HEK293 (cell line): ENCODE results near the gene PHLDB1.

Source experiments
- PRDM1 ChIP-seq: fragments of 450-650 bp; formaldehyde crosslinking; IDR thresholded peaks from 2 replicates; pipeline ENCODE4; 2016; ENCODE audit warnings: missing biosample characterization, missing genetic modification characterization
- SP3 ChIP-seq: fragments of 450-650 bp; formaldehyde crosslinking; IDR thresholded peaks from 2 replicates; pipeline ENCODE4 v1.5.1; 2016; ENCODE audit warnings: missing biosample characterization, missing genetic modification characterization
- ZBTB10 ChIP-seq: fragments of 450-650 bp; formaldehyde crosslinking; IDR thresholded peaks from 2 replicates; pipeline ENCODE4 v1.5.1; 2016; ENCODE audit warnings: missing biosample characterization, missing genetic modification characterization
- ZBTB11 ChIP-seq: fragments of 450-650 bp; formaldehyde crosslinking; conservative IDR thresholded peaks from 2 replicates; pipeline ENCODE4 v1.5.1; 2016; ENCODE audit warnings: low read depth, missing biosample characterization, missing genetic modification characterization
- ZBTB26 ChIP-seq: fragments of 450-650 bp; formaldehyde crosslinking; optimal IDR thresholded peaks from 2 replicates; pipeline ENCODE3; 2016; ENCODE audit warnings: missing biosample characterization, mild to moderate bottlenecking, missing genetic modification characterization
- ZFP69B ChIP-seq: fragments of 450-650 bp; formaldehyde crosslinking; IDR thresholded peaks from 2 replicates; pipeline ENCODE4 v1.5.1; 2016; ENCODE audit warnings: missing biosample characterization, missing genetic modification characterization
- ZNF114 ChIP-seq: fragments of 450-650 bp; formaldehyde crosslinking; IDR thresholded peaks from 2 replicates; pipeline ENCODE4 v1.5.0; 2017; ENCODE audit warnings: missing biosample characterization, missing genetic modification characterization
- ZNF157 ChIP-seq: fragments of 450-650 bp; formaldehyde crosslinking; IDR thresholded peaks from 2 replicates; pipeline ENCODE4 v1.5.1; 2016; ENCODE audit warnings: missing biosample characterization, missing genetic modification characterization
- ZNF324 ChIP-seq: fragments of 450-650 bp; formaldehyde crosslinking; IDR thresholded peaks from 2 replicates; pipeline ENCODE4 v1.5.1; 2016; ENCODE audit warnings: missing biosample characterization, missing genetic modification characterization
- ZNF449 ChIP-seq: fragments of 450-650 bp; formaldehyde crosslinking; IDR thresholded peaks from 2 replicates; pipeline ENCODE4 v1.5.1; 2017; ENCODE audit warnings: missing biosample characterization, mild to moderate bottlenecking, missing genetic modification characterization, moderate library complexity
- ZNF48 ChIP-seq: fragments of 450-650 bp; formaldehyde crosslinking; IDR thresholded peaks from 2 replicates; pipeline ENCODE4 v1.5.1; 2016; ENCODE audit warnings: missing biosample characterization, missing genetic modification characterization
- ZNF510 ChIP-seq: fragments of 450-650 bp; formaldehyde crosslinking; IDR thresholded peaks from 2 replicates; pipeline ENCODE4 v1.5.1; 2018; ENCODE audit warnings: mild to moderate bottlenecking, missing genetic modification characterization, missing biosample characterization; ENCODE audit not compliant: insufficient replicate concordance
- ZNF529 ChIP-seq: fragments of 450-650 bp; formaldehyde crosslinking; IDR thresholded peaks from 2 replicates; pipeline ENCODE4 v1.5.1; 2017; ENCODE audit warnings: missing genetic modification characterization, missing biosample characterization; ENCODE audit not compliant: insufficient replicate concordance
- ZNF549 ChIP-seq: fragments of 450-650 bp; IDR thresholded peaks from 2 replicates; pipeline ENCODE4 v1.5.1; 2018; ENCODE audit warnings: missing biosample characterization, missing genetic modification characterization, mild to moderate bottlenecking, inconsistent platforms, moderate library complexity
- ZNF629 ChIP-seq: fragments of 450-650 bp; formaldehyde crosslinking; IDR thresholded peaks from 2 replicates; pipeline ENCODE4 v1.5.1; 2017; ENCODE audit warnings: missing biosample characterization, missing genetic modification characterization
- ZNF654 ChIP-seq: fragments of 450-650 bp; formaldehyde crosslinking; IDR thresholded peaks from 2 replicates; pipeline ENCODE4 v1.5.1; 2016; ENCODE audit warnings: low read depth, missing biosample characterization, missing genetic modification characterization
- ZNF660 ChIP-seq: fragments of 450-650 bp; IDR thresholded peaks from 2 replicates; pipeline ENCODE4 v1.5.1; 2018; ENCODE audit warnings: missing biosample characterization, mild to moderate bottlenecking, missing genetic modification characterization
- ZNF692 ChIP-seq: fragments of 450-650 bp; formaldehyde crosslinking; IDR thresholded peaks from 2 replicates; pipeline ENCODE4 v1.5.1; 2016; ENCODE audit warnings: missing biosample characterization, missing genetic modification characterization
- ZNF704 ChIP-seq: fragments of 450-650 bp; formaldehyde crosslinking; IDR thresholded peaks from 2 replicates; pipeline ENCODE4 v1.5.1; 2016; ENCODE audit warnings: missing biosample characterization, missing genetic modification characterization
- ZNF777 ChIP-seq: fragments of 450-650 bp; formaldehyde crosslinking; IDR thresholded peaks from 2 replicates; pipeline ENCODE4 v1.5.1; 2017; ENCODE audit warnings: missing biosample characterization, missing genetic modification characterization, borderline replicate concordance
- ZNF792 ChIP-seq: fragments of 450-650 bp; formaldehyde crosslinking; IDR thresholded peaks from 2 replicates; pipeline ENCODE4 v1.5.1; 2016; ENCODE audit warnings: missing biosample characterization, missing genetic modification characterization
- ZNF830 ChIP-seq: fragments of 450-650 bp; IDR thresholded peaks from 2 replicates; pipeline ENCODE4 v1.5.0; 2018; ENCODE audit warnings: missing biosample characterization, missing genetic modification characterization, low read depth, mild to moderate bottlenecking, moderate library complexity
- ZSCAN4 ChIP-seq: fragments of 450-650 bp; formaldehyde crosslinking; IDR thresholded peaks from 2 replicates; pipeline ENCODE4 v1.5.1; 2017; ENCODE audit warnings: missing biosample characterization, missing genetic modification characterization

Gene PHLDB1

GRCh38 chr11:118634431-118635236 is 27.2 kb downstream of the PHLDB1 start (continued):
- TF ChIP-seq ZNF692 (tag by site-specific recombination) (no peak; the same call in 1 of the 2 replicates), ZNF792 (no peak), ZNF449 (tag by site-specific recombination) (no peak), PRDM1 (tag by site-specific recombination) (peak; percentile 99), ZNF510 (tag by site-specific recombination) (no peak), ZNF830 (no peak), ZNF157 (no peak), ZSCAN4 (tag by site-specific recombination) (peak; percentile 17; the same call in 1 of the 2 replicates), ZNF654 (tag by site-specific recombination) (no peak), ZNF660 (tag by site-specific recombination) (no peak), ZNF549 (tag by site-specific recombination) (no peak), ZNF777 (tag by site-specific recombination) (no peak), ZNF48 (tag by site-specific recombination) (no peak), ZBTB11 (tag by site-specific recombination) (0 out of 2 replicates have a peak, but pooled peaks have one; percentile 21), ZFP69B (tag by site-specific recombination) (peak; percentile 73), ZNF114 (tag by site-specific recombination) (no peak), ZBTB26 (tag by site-specific recombination) (peak; percentile 34), SP3 (tag by site-specific recombination) (peak; percentile 77), ZNF324 (tag by site-specific recombination) (peak; percentile 52; the same call in 1 of the 2 replicates), ZNF629 (tag by site-specific recombination) (peak; percentile 75), ZNF704 (no peak), ZBTB10 (tag by site-specific recombination) (no peak), ZNF529 (tag by site-specific recombination) (no peak)
